ENCODE measurements around the gene SMURF1.

SMURF1 gene

DNA sequence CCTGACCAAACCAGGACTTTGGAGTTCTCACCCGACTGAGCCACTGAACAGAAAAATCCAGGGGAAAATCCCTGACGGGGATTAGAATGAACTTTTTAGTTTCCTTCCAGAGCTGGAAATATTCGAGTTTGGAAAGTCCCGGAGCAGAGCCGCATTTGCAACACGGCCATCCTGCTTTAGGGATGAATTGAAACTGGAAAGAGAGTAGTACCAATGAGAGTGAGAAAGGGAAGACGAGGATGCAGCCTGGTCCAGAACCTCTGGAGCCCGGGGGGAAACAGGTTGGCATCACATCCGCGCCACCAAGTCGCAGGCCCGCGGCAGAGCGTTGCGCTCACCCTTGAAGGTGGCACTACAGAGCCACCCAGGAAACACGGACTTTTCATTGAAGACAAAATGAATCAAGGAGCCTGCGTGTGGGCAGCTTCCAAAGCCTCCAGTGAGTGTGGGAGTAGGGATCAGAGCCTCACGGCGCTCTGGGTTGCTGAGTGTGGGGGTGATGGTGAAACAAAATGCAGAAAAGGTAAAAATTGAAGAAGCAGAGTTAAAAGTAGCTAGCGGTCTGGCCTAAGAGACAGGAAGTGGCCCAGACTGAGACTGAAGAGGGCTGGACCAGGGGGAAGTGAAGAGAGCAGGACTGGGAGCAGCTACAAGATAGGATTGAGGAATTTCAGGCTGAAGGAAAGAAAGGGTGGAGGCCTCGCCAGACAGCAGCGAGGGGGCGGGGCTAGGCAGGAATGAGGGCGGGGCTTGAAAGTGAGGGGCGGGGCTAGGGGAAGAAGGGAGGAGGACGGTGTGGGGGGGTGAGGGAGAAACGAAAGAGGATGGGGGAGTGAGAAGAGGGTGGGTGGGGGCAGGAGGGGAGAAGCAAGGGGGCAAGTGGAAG lies 1.8 kb downstream of the SMURF1 start:
- peak; percentile 67 to 70 for DNase-seq

DNA sequence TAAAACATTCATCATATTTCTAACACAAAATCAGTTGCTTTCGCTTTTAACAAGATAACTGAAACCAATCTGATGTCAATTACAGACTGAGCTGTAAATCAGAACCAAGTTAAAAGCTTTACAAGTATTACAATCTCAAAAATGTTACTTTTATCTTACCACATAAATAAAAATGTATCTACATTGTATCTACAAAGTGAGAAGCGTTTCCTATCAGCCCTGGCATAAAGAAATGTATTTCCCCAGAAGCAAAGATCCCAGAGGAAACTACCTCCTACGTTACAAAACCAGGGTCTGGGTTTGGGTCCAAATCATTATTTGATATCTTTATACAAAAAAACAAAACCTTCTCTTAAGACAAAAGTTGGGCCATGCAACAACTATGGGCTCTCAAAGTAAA lies 2.6 kb downstream of the SMURF1 start:
- DNase-seq, result no peak

DNA sequence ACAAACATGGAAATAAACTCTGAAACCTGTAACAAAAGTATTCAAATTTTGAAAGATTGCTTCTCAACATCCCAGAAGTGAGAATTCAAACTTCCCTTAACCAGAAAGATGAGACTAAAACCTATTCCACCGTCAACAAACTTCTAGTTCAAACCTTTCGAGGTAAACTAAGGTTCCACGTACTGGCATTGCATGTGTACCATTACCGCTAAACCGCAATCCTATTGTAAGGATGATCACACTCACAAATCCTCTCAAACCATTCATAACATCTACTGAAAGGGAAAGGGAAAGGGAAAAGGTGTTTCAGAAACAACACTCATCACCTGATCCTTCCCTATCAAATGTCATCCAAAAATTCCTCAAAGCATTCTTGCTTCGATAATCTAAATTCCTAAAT lies 3.1 kb downstream of the SMURF1 start:
- DNase-seq, result no peak

DNA sequence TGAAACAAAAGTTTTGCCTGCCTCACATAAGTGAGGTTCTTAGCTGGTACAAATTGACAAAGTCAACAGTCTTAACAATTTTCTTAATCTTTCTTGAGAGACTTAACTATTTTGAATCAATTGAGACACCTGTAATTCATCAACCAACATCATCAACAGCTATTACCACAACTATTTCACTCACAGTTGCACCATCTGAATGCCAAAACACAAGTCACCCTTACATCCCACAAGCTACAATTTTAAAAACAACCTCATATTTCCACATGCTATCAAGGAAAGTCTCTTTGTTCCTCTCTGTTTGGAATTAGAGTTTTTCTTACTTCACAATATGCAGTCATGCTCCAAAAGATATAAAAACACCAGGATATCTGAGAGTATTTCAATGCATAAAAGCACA lies 4.9 kb downstream of the SMURF1 start:
- DNase-seq, result no peak

DNA sequence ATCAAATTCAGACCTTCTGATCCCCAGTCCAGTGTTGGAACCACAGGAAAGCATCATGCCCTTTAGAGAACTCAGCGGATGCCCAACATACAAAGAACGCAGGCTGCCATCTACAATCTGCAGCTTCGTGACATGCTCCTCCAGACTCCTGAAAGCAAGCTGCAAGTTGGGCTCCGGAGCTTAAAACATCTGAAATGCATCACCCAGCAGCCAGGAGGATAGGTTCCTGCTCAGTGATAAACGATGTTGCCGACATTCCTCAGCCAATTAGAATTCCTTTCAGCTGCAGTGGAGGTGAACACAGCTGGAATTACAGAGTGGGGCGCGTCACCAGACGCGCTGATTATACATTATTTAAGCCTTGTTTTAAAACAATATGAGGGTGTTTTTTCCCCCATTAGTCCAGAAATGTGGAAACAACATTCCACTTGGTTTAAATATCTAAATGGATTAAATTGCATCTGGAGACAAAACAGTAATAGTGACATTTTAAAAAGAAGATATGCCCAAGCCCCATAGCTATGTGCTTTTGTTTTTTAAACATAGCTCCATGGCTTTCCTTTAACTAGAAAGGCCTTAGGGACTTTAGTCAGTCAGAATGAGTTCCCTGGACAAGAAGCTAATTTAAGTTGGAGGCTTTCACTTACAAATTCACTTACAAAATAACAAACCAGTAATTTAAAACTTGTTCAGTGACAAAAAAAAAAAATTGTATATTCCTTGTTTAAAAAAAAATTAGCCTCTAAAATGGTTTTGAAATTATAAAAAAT lies 6.3 kb downstream of the SMURF1 start:
- DNase-seq, result no peak

DNA sequence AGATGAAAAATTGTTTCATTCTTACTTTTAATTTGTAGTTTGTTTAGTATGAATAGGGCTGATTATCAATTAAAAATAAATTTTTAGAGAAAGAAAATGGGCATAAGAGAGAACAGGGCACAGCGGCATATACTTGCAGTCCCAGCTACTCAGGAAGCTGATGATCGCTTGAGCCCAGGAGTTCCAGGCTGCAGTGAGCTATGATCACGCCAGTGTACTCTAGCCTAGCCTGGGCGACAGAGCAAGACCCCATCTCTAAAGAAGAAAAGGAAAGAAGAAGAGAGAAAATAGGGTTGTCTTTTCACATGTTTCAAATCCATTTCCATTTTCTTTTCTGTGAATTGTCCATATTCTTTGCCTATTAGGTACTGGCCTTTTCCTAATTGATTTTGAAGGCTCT lies 8.0 kb downstream of the SMURF1 start:
- no peak for DNase-seq

GRCh38 chr7:99133766-99134564 lies 9.9 kb downstream of the SMURF1 start:
- DNase-seq, result no peak

DNA sequence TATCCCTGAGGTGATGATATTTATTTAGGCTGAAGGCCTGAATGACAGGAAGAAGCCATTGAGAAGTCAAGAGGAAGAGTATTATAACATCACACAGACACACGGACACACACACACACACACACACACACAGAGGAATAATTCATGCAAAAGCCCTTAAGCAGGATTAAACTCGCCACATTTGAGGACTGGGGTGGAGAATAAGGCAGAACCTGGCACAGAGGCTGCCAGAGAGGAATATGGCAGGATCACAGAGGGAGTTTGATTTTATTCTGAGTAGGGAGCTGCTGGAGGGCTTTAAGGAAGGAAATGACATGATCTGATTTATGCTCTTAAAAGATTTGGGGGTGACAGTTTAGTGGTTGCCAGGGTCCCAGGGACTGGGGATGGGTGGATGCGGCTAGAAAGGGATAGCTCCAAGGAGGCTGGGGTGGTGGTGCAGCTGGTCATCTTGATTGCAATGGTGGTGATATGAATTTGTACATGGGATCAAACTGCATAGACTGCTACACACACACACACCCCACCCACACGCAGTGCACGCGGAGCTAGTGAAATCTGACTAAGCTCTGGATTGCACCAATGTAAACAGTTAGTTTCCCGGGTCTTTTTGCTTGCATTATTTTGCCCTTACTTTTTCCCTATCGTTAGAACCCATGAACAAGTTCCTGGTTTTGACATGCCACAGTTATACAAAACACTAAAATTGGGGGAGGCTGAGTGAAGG lies 11.2 kb downstream of the SMURF1 start:
- no peak for DNase-seq

- no peak for DNase-seq
These were observed 12.6 kb downstream of the SMURF1 start for GRCh38 chr7:99131290-99131689.

GRCh38 chr7:99129536-99129935 lies 14.4 kb downstream of the SMURF1 start:
- DNase-seq, result no peak

DNA sequence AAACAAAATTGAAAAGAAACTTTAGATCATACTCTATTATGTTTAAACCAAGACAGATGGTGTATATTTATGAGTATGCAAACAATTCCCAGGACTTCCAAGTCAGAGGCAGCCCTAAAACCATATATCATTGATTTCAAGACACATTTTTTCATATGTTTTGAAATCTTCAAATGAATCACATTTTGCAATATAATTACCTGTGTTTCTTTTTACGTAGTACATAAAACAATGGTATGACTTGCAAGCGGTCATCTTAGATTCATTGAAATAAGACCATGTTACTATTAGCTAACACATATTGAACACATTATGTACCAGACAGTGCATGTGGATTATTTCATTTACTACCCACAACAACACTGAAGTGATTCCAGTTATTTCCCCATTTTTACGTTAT lies 14.9 kb downstream of the SMURF1 start:
- no peak for DNase-seq

- DNase-seq, result no peak
These were observed 15.6 kb downstream of the SMURF1 start for GRCh38 chr7:99128076-99128950.

- DNase-seq, result no peak
These were observed 16.3 kb downstream of the SMURF1 start for GRCh38 chr7:99127636-99128035.

- DNase-seq, result no peak
These were observed 16.9 kb downstream of the SMURF1 start for GRCh38 chr7:99126921-99127553.

GRCh38 chr7:99125505-99125865 lies 18.4 kb downstream of the SMURF1 start:
- no peak for DNase-seq

DNA sequence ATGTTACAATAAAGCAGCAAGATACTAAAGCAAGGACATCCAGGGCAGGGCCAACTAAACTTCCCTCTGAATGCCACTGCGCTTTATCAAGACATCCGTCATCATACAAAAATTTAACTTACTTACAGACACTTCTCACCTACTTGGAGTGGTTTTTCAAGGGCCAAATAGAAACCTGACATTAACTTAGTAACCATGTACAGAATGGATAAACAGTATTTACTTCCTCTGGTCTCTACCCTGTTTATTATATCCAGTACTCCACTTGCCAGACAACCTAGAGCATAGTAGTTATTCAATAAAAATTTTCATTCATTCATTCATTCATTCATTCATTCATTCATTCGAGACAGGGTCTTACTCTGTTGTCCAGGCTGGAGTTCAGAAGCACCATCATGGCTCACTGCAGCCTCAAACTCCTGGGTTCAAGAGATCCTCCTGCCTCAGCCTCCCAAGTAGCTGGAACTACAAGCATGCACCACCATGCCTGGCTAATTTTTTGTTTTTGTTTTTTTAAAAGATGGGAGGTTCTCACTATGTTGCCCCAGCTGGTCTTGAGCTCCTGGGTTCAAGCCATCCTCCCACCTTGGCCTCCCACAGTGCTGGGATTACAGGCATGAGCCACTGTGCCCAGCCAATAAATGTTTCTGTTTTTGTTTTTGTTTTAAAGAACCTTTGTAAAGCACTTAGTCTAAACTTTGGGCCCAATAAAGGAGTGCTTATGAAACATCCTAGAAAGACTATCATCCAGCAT lies 19.0 kb downstream of the SMURF1 start:
- DNase-seq, result no peak

- DNase-seq, result no peak
These were observed 19.7 kb downstream of the SMURF1 start for GRCh38 chr7:99124236-99124635.

- no peak for DNase-seq
These were observed 20.3 kb downstream of the SMURF1 start for GRCh38 chr7:99123571-99124033.

GRCh38 chr7:99122762-99123161 lies 21.1 kb downstream of the SMURF1 start:
- DNase-seq, result no peak

- DNase-seq, result no peak
These were observed 22.3 kb downstream of the SMURF1 start for GRCh38 chr7:99121496-99122021.
